ENCODE data around the gene TBC1D23.

- no peak for TF ChIP-seq POLR2AphosphoS5 (IDR thresholded peaks at IDR 0.05)
- TF ChIP-seq CTCF (IDR thresholded peaks at IDR 0.05), result no peak
- TF ChIP-seq POLR2A (IDR thresholded peaks at IDR 0.05), result no peak
Observed at GRCh38 chr3:100245927-100246326, 14.9 kb upstream of the TBC1D23 start.
